Sigmoid colon (tissue), 7 donors: ENCODE data around the gene CAMK1D. TPM values are rescaled to one million over a fixed set of nuclear protein-coding genes. Genes with fewer than 3 reads are reported as not detected.

Experiments
- DNase-seq: peaks from one replicate; pipeline ENCODE4 v3.0.0-alpha.2; 2019
- H3K27ac ChIP-seq, 4 donors: fragments of 200-600 bp; sonication (generic); one replicate each; pipeline ENCODE4 v1.5.1; 2016 to 2019; ENCODE audit warnings: mild to moderate bottlenecking in 1 of 4
- H3K27me3 ChIP-seq, 3 donors: fragments of 200-600 bp; sonication (generic); one replicate each; pipeline ENCODE4 v1.5.1; 2019; ENCODE audit warnings: mild to moderate bottlenecking in 1 of 3
- H3K36me3 ChIP-seq, 4 donors: fragments of 200-600 bp; sonication (generic); one replicate each; pipeline ENCODE4 v1.5.1; 2016 to 2019
- H3K4me1 ChIP-seq, 4 donors: fragments of 200-600 bp; sonication (generic); one replicate each; pipeline ENCODE4 v1.5.1; 2017 to 2019
- H3K4me3 ChIP-seq, 4 donors: fragments of 200-600 bp; sonication (generic); one replicate each; pipeline ENCODE4 v1.5.1; 2017 to 2019; ENCODE audit warnings: mild to moderate bottlenecking in 2 of 4, moderate library complexity in 1 of 4
- H3K9me3 ChIP-seq, 4 donors: fragments of 200-600 bp in 3 of 4; sonication (generic) in 3 of 4; one replicate each; pipeline versions ENCODE4 v1.5.1 to v1.6.1; 2013 to 2019
- EP300 ChIP-seq, 4 donors: sonication (generic); formaldehyde crosslinking; IDR thresholded peaks; one replicate each; pipeline ENCODE4 v1.6.1; 2017; ENCODE audit warnings: antibody characterized with exemption in 4 of 4
- POLR2A ChIP-seq, 2 donors: fragments of 450-650 bp; IDR thresholded peaks; one replicate each; pipeline ENCODE4 v1.6.1; 2016; ENCODE audit warnings: antibody characterized with exemption in 2 of 2, mild to moderate bottlenecking in 2 of 2, moderate library complexity in 2 of 2
- POLR2AphosphoS5 ChIP-seq, 4 donors: sonication (generic); formaldehyde crosslinking; IDR thresholded peaks; one replicate each; pipeline ENCODE4 v1.6.1; 2017; ENCODE audit warnings: antibody characterized with exemption in 4 of 4
- WGBS, 2 donors: extraction: QIAGEN DNeasy Blood & Tissue Kit; methylation state at CpG; one replicate each; pipeline ENCODE4 v1.1.7; 2013; 5-methylcytosine and 5-hydroxymethylcytosine counted together
- intact Hi-C: fragments of 100-400 bp; cut with DNase I; formaldehyde crosslinking; loops from one replicate; pipeline ENCODE4 v1.15.1; 2023
- polyA plus RNA-seq, 3 donors: library from polyadenylated mRNA; stranded (reverse); fragments of 200-250 nt; gene quantifications; one replicate each; pipeline ENCODE4 v1.2.3, GENCODE V29; 2013
- total RNA-seq, 4 donors: library from RNA; depleted of rRNA; stranded (reverse); fragments of >200 nt; gene quantifications; one replicate each; pipeline ENCODE4 v1.1.0, GENCODE V29; 2016
- TF ChIP-seq, protein P1 (sequence below), 4 experiments: fragments of 450-650 bp in 3 of 4; fragments of 200-600 bp in 1 of 4; IDR thresholded peaks; one replicate each; pipeline ENCODE4 v1.5.1; 2016 to 2019; ENCODE audit warnings: antibody characterized with exemption in 4 of 4, mild to moderate bottlenecking in 3 of 4, moderate library complexity in 2 of 4
- donor health status: healthy with polysubstance abuse.
- donor health status: Bipolar disorder and iron deficiency.
- donor health status: healthy.

CAMK1D gene
- total and polyA plus RNA-seq, 7 donors = 7.2 to 11.5 (median 8.6) TPM

DNA sequence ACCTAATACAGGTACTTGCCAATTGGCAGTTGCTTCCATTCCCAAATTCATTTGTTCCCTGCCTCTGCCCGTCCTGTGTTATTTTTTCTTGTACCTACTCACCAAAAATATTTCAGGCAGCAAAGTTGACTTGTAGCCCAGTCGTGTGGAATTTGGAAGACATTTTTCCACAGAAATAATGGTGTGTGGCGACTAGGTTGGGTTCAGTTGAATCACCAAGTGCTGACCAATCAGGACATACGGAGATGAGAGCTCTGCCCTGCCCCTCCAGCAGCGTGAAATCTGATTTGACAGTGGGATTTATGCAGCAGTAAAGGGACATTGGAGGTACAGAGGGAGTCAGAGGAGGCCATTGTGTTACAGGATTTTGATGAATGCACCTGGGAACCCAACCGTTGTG lies 435.3 kb downstream of the CAMK1D start:
- Histone ChIP-seq H3K27me3 (no peaks in the 10 kb centered on the region), H3K36me3 (peaks cover 0 to 4% (median 0%) of the 10 kb centered on the region in 4 donors), H3K27ac (no peak overlapping the region), H3K4me3 (no peak overlapping the region), H3K9me3 (no peaks in the 10 kb centered on the region), H3K4me1 (peaks cover 0 to 14% (median 0%) of the 10 kb centered on the region in 4 donors)
- intact Hi-C loops = loop anchor here (5.0 kb wide), 1 partner anchor 37 kb away; no protein-coding TSS in a partner anchor
- WGBS, 2 donors = 92 to 93% methylated on average over 6 of the region's 6 CpGs
- TF ChIP-seq EP300 (IDR thresholded peaks at IDR 0.05) = no peak
- TF ChIP-seq, protein P1, sequence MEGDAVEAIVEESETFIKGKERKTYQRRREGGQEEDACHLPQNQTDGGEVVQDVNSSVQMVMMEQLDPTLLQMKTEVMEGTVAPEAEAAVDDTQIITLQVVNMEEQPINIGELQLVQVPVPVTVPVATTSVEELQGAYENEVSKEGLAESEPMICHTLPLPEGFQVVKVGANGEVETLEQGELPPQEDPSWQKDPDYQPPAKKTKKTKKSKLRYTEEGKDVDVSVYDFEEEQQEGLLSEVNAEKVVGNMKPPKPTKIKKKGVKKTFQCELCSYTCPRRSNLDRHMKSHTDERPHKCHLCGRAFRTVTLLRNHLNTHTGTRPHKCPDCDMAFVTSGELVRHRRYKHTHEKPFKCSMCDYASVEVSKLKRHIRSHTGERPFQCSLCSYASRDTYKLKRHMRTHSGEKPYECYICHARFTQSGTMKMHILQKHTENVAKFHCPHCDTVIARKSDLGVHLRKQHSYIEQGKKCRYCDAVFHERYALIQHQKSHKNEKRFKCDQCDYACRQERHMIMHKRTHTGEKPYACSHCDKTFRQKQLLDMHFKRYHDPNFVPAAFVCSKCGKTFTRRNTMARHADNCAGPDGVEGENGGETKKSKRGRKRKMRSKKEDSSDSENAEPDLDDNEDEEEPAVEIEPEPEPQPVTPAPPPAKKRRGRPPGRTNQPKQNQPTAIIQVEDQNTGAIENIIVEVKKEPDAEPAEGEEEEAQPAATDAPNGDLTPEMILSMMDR (IDR thresholded peaks at IDR 0.05) = no peak
- no peak for TF ChIP-seq POLR2AphosphoS5 (IDR thresholded peaks at IDR 0.05)
- TF ChIP-seq POLR2A (IDR thresholded peaks at IDR 0.05) = no peak
- no peak for DNase-seq

DNA sequence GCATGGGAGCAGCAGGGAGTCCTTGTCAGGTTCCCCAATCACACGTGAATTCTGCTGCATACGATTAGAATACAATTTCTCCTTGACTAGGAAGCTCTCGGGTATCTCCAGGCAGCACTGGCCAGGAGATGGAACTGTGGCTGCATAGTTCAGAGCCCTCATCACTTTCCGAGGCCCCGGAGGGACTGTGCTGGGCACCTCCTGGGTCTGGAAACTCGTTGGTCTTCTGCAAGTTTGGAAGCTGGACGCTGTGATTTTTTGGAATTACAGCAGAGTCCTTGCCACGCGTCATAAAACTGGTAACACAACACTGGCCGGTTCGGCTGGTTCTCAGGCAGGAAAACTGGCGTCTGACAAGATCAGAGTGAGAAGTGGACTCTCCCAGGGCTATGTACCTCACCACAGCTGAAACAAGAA lies 436.1 kb downstream of the CAMK1D start:
- intact Hi-C loops = no loop called here
- Histone ChIP-seq H3K4me1 (peaks cover 0 to 14% (median 0%) of the 10 kb centered on the region in 4 donors), H3K27me3 (no peaks in the 10 kb centered on the region), H3K36me3 (peaks cover 0 to 4% (median 0%) of the 10 kb centered on the region in 4 donors), H3K4me3 (no peak overlapping the region), H3K27ac (no peak overlapping the region), H3K9me3 (no peaks in the 10 kb centered on the region)
- TF ChIP-seq POLR2A (IDR thresholded peaks at IDR 0.05) (no peak), EP300 (IDR thresholded peaks at IDR 0.05) (no peak)
- 83 to 87% methylated on average over 12 of the region's 12 CpGs for WGBS, 2 donors
- DNase-seq = no peak

DNA sequence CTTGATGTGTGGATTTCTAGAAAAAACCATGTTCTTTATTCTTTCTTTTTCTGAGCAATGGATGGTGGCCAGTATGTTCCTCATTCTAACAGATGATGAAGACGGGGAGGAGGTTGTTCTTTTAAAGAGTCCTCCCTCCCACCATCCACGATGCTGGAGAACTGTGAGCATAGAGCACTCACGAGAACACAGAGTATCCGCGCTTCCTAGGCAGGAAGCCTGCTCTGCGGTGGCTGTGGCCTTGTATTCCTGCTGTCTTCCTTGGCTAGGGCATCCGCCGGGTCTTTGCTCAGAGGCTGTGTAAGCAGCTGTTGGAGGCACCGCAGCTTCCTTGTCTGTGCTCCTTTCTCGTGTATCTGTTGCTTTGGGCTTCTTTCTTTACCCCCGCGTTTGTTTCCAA lies 437.9 kb downstream of the CAMK1D start:
- 88 to 91% methylated on average over 12 of the region's 12 CpGs for WGBS, 2 donors
- no peak for DNase-seq

DNA sequence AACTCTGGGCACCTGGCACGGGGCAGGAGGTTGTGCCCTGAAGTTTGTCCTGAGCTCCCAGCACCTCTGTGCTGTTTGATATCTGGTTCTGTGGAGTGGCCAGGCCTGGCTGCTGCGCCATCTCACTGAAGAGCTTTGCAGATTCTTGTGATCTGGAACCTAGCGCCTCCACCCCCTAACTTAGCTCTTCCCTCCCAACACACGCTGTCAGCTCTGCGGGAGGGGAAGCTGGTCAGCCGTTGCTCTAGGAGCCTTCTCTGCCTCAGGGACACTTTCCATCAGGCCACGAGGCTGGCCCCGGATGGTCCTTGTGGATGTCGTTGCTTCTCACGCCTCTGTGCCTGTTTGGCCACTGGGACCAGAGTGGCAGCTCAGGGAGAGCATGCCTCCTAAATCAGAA lies 438.9 kb downstream of the CAMK1D start:
- no peak for DNase-seq
- intact Hi-C loops = no loop called here
- Histone ChIP-seq H3K36me3 (peaks cover 0 to 10% (median 0%) of the 10 kb centered on the region in 4 donors), H3K9me3 (no peaks in the 10 kb centered on the region), H3K27me3 (no peaks in the 10 kb centered on the region), H3K4me3 (no peak overlapping the region), H3K4me1 (peaks cover 0 to 5% (median 0%) of the 10 kb centered on the region in 4 donors), H3K27ac (no peak overlapping the region)
- TF ChIP-seq EP300 (IDR thresholded peaks at IDR 0.05) (no peak), POLR2AphosphoS5 (IDR thresholded peaks at IDR 0.05) (no peak)
- TF ChIP-seq, protein P1 (IDR thresholded peaks at IDR 0.05) = no peak
- WGBS, 2 donors = 91 to 93% methylated on average over 10 of the region's 10 CpGs

More for the DNA sequence above, 437.9 kb downstream of the CAMK1D start:
- intact Hi-C loops = no loop called here
- Histone ChIP-seq H3K4me3 (no peak overlapping the region), H3K9me3 (no peaks in the 10 kb centered on the region), H3K27ac (no peak overlapping the region), H3K27me3 (no peaks in the 10 kb centered on the region), H3K36me3 (peaks cover 0 to 10% (median 0%) of the 10 kb centered on the region in 4 donors), H3K4me1 (peaks cover 0 to 10% (median 0%) of the 10 kb centered on the region in 4 donors)
- no peak for TF ChIP-seq POLR2AphosphoS5 (IDR thresholded peaks at IDR 0.05)
- no peak for TF ChIP-seq POLR2A (IDR thresholded peaks at IDR 0.05)
- no peak for TF ChIP-seq EP300 (IDR thresholded peaks at IDR 0.05)
- TF ChIP-seq, protein P1 (IDR thresholded peaks at IDR 0.05) = no peak

DNA sequence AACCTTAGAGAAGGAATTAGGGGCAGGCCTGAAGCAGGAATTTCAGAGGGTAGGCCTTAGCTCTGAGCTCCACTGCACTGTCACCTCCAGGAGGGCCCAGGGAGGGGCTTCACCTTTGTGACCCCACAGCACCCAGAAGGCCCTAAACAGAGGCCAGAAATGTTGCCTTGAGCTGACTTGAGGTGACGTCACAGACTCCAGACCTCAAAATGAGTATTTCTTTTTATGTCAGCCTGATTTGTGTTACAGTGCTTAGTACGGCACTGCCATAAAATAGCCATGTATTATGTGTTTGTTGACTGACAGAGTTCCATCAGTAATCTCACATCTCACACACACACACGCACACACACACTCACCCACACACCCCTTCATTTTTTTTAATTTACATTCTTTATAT lies 440.9 kb downstream of the CAMK1D start:
- H3K4me3 ChIP-seq = no peak overlapping the region
- H3K27ac ChIP-seq = no peak overlapping the region
- no peak for DNase-seq
- H3K27me3 ChIP-seq = no peaks in the 10 kb centered on the region
- WGBS, 2 donors = 86 to 88% methylated on average over 3 of the region's 3 CpGs
- TF ChIP-seq, protein P1 (IDR thresholded peaks at IDR 0.05) = no peak
- no peak for TF ChIP-seq EP300 (IDR thresholded peaks at IDR 0.05)
- no peak for TF ChIP-seq POLR2AphosphoS5 (IDR thresholded peaks at IDR 0.05)
- no peaks in the 10 kb centered on the region for H3K9me3 ChIP-seq
- peaks cover 0 to 10% (median 0%) of the 10 kb centered on the region in 4 donors for H3K36me3 ChIP-seq
- intact Hi-C loops = no loop called here
- peaks cover 0 to under 1% (median 0%) of the 10 kb centered on the region in 4 donors for H3K4me1 ChIP-seq
